MCF 10A (cell line): ENCODE measurements around the gene TOMM20L. TPM values are rescaled to one million over a fixed set of nuclear protein-coding genes. Genes with fewer than 3 reads are reported as not detected.

ENCODE experiments used
- total RNA-seq: library from RNA; stranded (reverse); gene quantifications from 2 replicates; pipeline ENCODE4 v1.2.3, GENCODE V29; 2022

Gene TOMM20L
- total RNA-seq, 1 experiment from 2014 or later: not detected

Other genes with a start within 250 kb of the TOMM20L start
- gene ARMH4, start 243.7 kb upstream of the TOMM20L start, total RNA-seq: not detected in 2 replicates
- gene ACTR10, start 195.8 kb upstream of the TOMM20L start, total RNA-seq: 55.1 and 78.8 TPM in 2 replicates
- gene PSMA3, start 151.1 kb upstream of the TOMM20L start, total RNA-seq: 203 and 239 TPM in 2 replicates
- 18.2 and 19.0 TPM in 2 replicates for gene ARID4A, start 97.4 kb upstream of the TOMM20L start, total RNA-seq
- 52.8 and 102 TPM in 2 replicates for gene TIMM9, start 31.6 kb downstream of the TOMM20L start, total RNA-seq
- 19.6 and 26.2 TPM in 2 replicates for gene KIAA0586, start 31.8 kb downstream of the TOMM20L start, total RNA-seq
- gene DACT1, start 242.0 kb downstream of the TOMM20L start, total RNA-seq: not detected in 2 replicates